ENCODE data around the gene SSBP2.

SSBP2 gene

GRCh38 chr5:81639556-81639955 is 111.3 kb downstream of the SSBP2 start:
- no peak for TF ChIP-seq EZH2 (IDR thresholded peaks at IDR 0.05; ENCODE audit: borderline replicate concordance, low read depth, low read length, severe bottlenecking)
- TF ChIP-seq CTCF (IDR thresholded peaks at IDR 0.05; ENCODE audit: borderline replicate concordance, extremely low read depth, low read length, poor library complexity, severe bottlenecking), result no peak
- no peak overlapping the region for H3K9ac ChIP-seq (ENCODE audit: low read depth, low read length)
- peaks cover 96% of the 10 kb centered on the region for H3K79me2 ChIP-seq (ENCODE audit: insufficient read depth, low read length)
- H3K36me3 ChIP-seq (ENCODE audit: insufficient read depth, low read length), result peaks cover 46% of the 10 kb centered on the region
- peaks cover 93% of the 10 kb centered on the region for H3K4me1 ChIP-seq (ENCODE audit: insufficient read depth, low read length)
- no peak overlapping the region for H3K4me2 ChIP-seq (ENCODE audit: insufficient read depth, low read length)
- no peak overlapping the region for H3K4me3 ChIP-seq (ENCODE audit: low read depth in 1 of 2, low read length in 2 of 2)
- H4K20me1 ChIP-seq (ENCODE audit: insufficient read depth, low read length), result no peaks in the 10 kb centered on the region
- no peaks in the 10 kb centered on the region for H3K9me3 ChIP-seq (ENCODE audit: insufficient read depth, low read length, severe bottlenecking)
- H2AFZ ChIP-seq (ENCODE audit: low read depth, low read length), result no peak overlapping the region
- DNase-seq, result no peak
- peak overlapping the region; percentile 62 for H3K27ac ChIP-seq (ENCODE audit: low read length)
- no peak for ATAC-seq (ENCODE audit: insufficient read depth, low read depth)
- no peaks in the 10 kb centered on the region for H3K27me3 ChIP-seq (ENCODE audit: insufficient read depth, low read length, poor library complexity)

- Histone ChIP-seq H3K27ac (ENCODE audit: low read length) (peak overlapping the region; percentile 62), H4K20me1 (ENCODE audit: insufficient read depth, low read length) (no peaks in the 10 kb centered on the region), H3K9ac (ENCODE audit: low read depth, low read length) (no peak overlapping the region), H3K4me2 (ENCODE audit: insufficient read depth, low read length) (no peak overlapping the region), H3K4me3 (ENCODE audit: low read depth in 1 of 2, low read length in 2 of 2) (no peak overlapping the region), H2AFZ (ENCODE audit: low read depth, low read length) (no peak overlapping the region), H3K9me3 (ENCODE audit: insufficient read depth, low read length, severe bottlenecking) (no peaks in the 10 kb centered on the region), H3K4me1 (ENCODE audit: insufficient read depth, low read length) (peaks cover 95% of the 10 kb centered on the region), H3K27me3 (ENCODE audit: insufficient read depth, low read length, poor library complexity) (no peaks in the 10 kb centered on the region), H3K79me2 (ENCODE audit: insufficient read depth, low read length) (peaks cover 95% of the 10 kb centered on the region), H3K36me3 (ENCODE audit: insufficient read depth, low read length) (peaks cover 40% of the 10 kb centered on the region)
- ATAC-seq (ENCODE audit: insufficient read depth, low read depth), result no peak
- TF ChIP-seq EZH2 (IDR thresholded peaks at IDR 0.05; ENCODE audit: borderline replicate concordance, low read depth, low read length, severe bottlenecking) (no peak), CTCF (IDR thresholded peaks at IDR 0.05; ENCODE audit: borderline replicate concordance, extremely low read depth, low read length, poor library complexity, severe bottlenecking) (no peak)
- DNase-seq, result no peak
Measured at GRCh38 chr5:81638471-81638870, 112.4 kb downstream of the SSBP2 start.

- H3K9ac ChIP-seq (ENCODE audit: low read depth, low read length), result peak overlapping the region; percentile 60
- peak; percentile 26; the same call in 2 of the 3 replicates for ATAC-seq (ENCODE audit: insufficient read depth, low read depth)
- H3K9me3 ChIP-seq (ENCODE audit: insufficient read depth, low read length, severe bottlenecking), result no peaks in the 10 kb centered on the region
- peaks cover 98% of the 10 kb centered on the region for H3K4me1 ChIP-seq (ENCODE audit: insufficient read depth, low read length)
- H3K4me3 ChIP-seq (ENCODE audit: low read depth in 1 of 2, low read length in 2 of 2), result no peak overlapping the region
- peak; percentile 51 for DNase-seq
- H3K27me3 ChIP-seq (ENCODE audit: insufficient read depth, low read length, poor library complexity), result no peaks in the 10 kb centered on the region
- H2AFZ ChIP-seq (ENCODE audit: low read depth, low read length), result no peak overlapping the region
- no peaks in the 10 kb centered on the region for H4K20me1 ChIP-seq (ENCODE audit: insufficient read depth, low read length)
- peaks cover 83% of the 10 kb centered on the region for H3K79me2 ChIP-seq (ENCODE audit: insufficient read depth, low read length)
- H3K4me2 ChIP-seq (ENCODE audit: insufficient read depth, low read length), result peak overlapping the region; percentile 48
- TF ChIP-seq EZH2 (IDR thresholded peaks at IDR 0.05; ENCODE audit: borderline replicate concordance, low read depth, low read length, severe bottlenecking), result no peak
- TF ChIP-seq CTCF (IDR thresholded peaks at IDR 0.05; ENCODE audit: borderline replicate concordance, extremely low read depth, low read length, poor library complexity, severe bottlenecking), result no peak
- peak overlapping the region; percentile 97 for H3K27ac ChIP-seq (ENCODE audit: low read length)
- H3K36me3 ChIP-seq (ENCODE audit: insufficient read depth, low read length), result peaks cover 42% of the 10 kb centered on the region
Measured at GRCh38 chr5:81633891-81634290, 117.0 kb downstream of the SSBP2 start.

GRCh38 chr5:81633471-81633870 is 117.4 kb downstream of the SSBP2 start:
- no peaks in the 10 kb centered on the region for H3K9me3 ChIP-seq (ENCODE audit: insufficient read depth, low read length, severe bottlenecking)
- no peak overlapping the region for H3K4me3 ChIP-seq (ENCODE audit: low read depth in 1 of 2, low read length in 2 of 2)
- H3K4me1 ChIP-seq (ENCODE audit: insufficient read depth, low read length), result peaks cover 98% of the 10 kb centered on the region
- DNase-seq (peak; percentile 36), ATAC-seq (ENCODE audit: insufficient read depth, low read depth) (no peak)
- no peaks in the 10 kb centered on the region for H4K20me1 ChIP-seq (ENCODE audit: insufficient read depth, low read length)
- TF ChIP-seq CTCF (IDR thresholded peaks at IDR 0.05; ENCODE audit: borderline replicate concordance, extremely low read depth, low read length, poor library complexity, severe bottlenecking) (no peak), EZH2 (IDR thresholded peaks at IDR 0.05; ENCODE audit: borderline replicate concordance, low read depth, low read length, severe bottlenecking) (no peak)
- peak overlapping the region; percentile 97 for H3K27ac ChIP-seq (ENCODE audit: low read length)
- H2AFZ ChIP-seq (ENCODE audit: low read depth, low read length), result no peak overlapping the region
- peak overlapping the region; percentile 60 for H3K9ac ChIP-seq (ENCODE audit: low read depth, low read length)
- H3K36me3 ChIP-seq (ENCODE audit: insufficient read depth, low read length), result peaks cover 46% of the 10 kb centered on the region
- peaks cover 83% of the 10 kb centered on the region for H3K79me2 ChIP-seq (ENCODE audit: insufficient read depth, low read length)
- no peaks in the 10 kb centered on the region for H3K27me3 ChIP-seq (ENCODE audit: insufficient read depth, low read length, poor library complexity)
- H3K4me2 ChIP-seq (ENCODE audit: insufficient read depth, low read length), result peak overlapping the region; percentile 48
